GM12873 (cell line): ENCODE measurements around the gene PREX1.

Experiments used
- CTCF ChIP-seq: IDR thresholded peaks from 2 replicates; pipeline ENCODE4 v1.5.1; 2012; ENCODE audit warnings: low read depth, mild to moderate bottlenecking, moderate library complexity, low read length, control low read depth; ENCODE audit not compliant: insufficient read depth; ENCODE audit errors: missing control alignments

PREX1 gene

GRCh38 chr20:48826883-48827771, 672 bp downstream of the PREX1 start:
- TF ChIP-seq CTCF = no peak

- TF ChIP-seq CTCF = no peak
Observed at GRCh38 chr20:48826069-48826468, 1.7 kb downstream of the PREX1 start.

GRCh38 chr20:48825566-48825920, 2.3 kb downstream of the PREX1 start:
- no peak for TF ChIP-seq CTCF

- no peak for TF ChIP-seq CTCF
Observed at GRCh38 chr20:48824830-48825565, 2.8 kb downstream of the PREX1 start.

- no peak for TF ChIP-seq CTCF
Observed at GRCh38 chr20:48823960-48824498, 3.8 kb downstream of the PREX1 start.

GRCh38 chr20:48823476-48823875, 4.3 kb downstream of the PREX1 start:
- no peak for TF ChIP-seq CTCF

- TF ChIP-seq CTCF = no peak
Observed at GRCh38 chr20:48822879-48823385, 4.9 kb downstream of the PREX1 start.
